Inflammatory macrophage (primary cell): ENCODE measurements around the gene BCKDK.
A peak's percentile ranks its signal among the peaks of the same experiment; 100 is the strongest.

ENCODE experiments used
- DNase-seq, 2 donors: peaks; one replicate each; pipeline ENCODE4 v3.0.0-alpha.2; 2020 to 2022

Gene BCKDK

DNA sequence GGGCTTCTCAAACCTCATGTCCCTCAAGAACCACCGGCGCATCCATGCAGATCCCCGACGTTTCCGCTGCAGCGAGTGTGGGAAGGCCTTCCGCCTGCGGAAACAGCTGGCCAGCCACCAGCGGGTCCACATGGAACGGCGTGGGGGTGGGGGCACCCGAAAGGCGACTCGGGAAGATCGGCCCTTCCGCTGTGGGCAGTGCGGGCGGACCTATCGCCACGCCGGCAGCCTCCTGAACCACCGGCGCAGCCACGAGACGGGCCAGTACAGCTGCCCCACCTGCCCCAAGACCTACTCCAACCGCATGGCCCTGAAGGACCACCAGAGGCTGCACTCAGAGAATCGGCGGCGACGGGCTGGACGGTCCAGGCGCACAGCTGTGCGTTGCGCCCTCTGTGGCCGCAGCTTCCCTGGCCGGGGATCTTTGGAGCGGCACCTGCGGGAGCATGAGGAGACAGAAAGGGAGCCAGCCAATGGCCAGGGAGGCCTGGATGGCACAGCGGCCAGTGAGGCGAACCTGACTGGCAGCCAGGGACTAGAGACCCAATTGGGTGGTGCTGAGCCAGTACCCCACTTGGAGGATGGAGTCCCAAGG lies 28.1 kb upstream of the BCKDK start:
- DNase-seq: no peak

DNA sequence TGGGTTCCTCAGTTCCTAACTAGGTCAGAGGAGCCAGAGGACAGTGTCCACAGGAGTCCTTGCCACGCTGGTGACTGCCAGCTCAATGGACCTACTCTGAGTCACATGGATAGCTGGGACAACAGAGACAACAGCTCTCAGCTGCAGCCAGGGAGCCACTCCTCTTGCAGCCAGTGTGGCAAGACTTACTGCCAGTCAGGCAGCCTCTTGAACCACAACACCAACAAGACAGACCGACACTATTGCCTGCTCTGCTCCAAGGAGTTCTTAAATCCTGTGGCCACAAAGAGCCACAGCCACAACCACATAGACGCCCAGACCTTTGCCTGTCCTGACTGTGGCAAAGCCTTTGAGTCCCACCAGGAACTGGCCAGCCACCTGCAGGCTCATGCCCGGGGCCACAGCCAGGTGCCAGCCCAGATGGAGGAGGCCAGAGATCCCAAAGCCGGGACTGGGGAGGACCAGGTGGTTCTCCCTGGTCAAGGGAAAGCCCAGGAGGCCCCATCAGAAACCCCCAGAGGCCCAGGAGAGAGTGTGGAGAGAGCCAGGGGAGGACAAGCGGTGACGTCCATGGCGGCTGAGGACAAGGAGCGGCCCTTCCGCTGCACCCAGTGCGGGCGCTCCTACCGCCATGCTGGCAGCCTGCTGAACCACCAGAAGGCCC lies 27.3 kb upstream of the BCKDK start:
- DNase-seq: no peak

DNA sequence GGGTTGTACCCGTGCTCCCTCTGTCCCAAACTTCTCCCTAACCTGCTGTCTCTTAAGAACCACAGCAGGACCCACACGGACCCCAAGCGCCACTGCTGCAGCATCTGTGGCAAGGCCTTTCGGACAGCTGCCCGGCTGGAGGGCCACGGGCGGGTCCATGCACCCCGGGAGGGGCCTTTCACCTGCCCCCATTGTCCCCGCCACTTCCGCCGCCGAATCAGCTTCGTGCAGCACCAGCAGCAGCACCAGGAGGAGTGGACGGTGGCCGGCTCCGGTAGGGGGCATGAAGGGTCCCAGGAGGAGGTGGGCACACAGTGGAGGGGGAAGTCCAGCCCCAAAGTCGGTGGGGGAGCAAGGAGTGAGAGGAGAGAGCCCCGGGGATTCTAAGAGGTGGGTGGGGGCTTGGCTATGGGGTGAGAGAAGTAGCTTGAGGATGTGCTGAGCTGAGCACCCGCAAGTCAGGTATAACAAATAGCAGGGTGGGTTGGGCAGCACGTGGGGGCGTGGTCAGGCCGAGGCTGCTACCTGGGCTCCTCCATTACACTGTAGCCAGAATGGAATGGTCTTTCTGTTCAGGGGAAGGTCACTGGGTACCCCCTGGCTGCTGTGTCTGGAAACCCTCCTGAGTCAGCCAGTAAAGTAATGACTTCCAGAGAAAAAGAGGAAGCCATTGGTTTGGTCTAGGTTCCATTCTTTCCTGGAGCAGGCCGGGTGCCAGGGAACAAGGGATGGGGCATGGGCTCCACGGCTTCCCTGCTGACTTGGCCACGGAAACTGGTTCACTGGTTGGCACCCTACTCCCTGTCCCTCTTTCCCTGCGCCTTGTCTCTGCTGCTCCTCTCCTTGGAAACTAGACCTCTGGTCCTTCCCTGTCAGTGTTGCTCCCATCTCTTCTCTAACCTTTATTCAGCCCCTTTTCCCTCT lies 26.5 kb upstream of the BCKDK start:
- DNase-seq: peak; percentile 4

DNA sequence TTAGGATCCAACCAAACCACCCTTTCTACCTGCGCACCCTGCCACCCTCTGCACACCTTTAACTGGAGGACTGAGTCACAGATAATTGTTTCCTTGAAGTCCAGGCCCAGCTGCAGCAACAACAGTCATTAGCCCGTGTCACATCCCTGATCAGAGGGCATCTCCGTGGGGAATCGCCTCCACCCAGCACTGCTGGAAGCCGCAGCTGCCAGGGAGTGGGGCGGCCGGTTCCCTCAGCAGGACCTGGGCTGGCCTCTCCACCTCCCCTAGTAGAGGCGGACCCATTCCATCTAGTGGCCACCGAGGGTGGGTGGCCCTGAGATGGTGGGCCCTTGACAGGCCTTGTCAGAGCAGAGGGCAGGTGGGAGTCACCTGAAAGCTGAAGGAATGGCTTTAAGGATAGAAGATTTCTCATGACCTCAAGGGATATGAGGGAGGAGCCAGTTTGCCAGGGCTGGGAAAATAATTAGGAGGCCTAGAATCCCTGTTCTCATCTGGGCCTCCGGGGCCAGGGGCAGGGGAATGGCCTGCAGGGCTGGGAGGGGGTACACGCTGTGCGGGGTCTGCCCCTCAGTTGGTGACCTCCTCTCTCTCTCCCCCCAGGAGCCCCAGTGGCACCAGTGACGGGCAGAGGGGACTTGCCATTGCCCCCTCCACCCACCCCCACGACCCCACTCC lies 25.7 kb upstream of the BCKDK start:
- no peak for DNase-seq

DNA sequence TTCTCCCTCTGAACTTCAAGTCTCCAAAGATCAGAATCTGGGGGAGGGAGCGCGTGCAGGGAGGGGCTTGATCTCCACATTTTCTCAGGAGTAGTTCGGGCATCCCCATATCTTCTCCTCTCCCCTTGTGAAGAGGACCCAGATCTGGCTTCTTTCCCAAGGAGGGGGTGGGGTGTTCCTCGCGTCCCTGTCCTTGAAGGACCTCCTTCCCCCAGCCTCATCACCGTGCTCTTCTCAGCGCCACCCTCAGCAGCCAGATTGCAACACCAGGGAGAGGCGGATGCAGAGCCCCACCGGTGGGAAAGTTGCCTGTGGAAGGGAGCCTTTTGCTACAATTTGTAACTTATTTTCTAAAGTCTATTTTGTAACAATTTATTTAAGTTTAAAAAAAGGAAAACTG lies 25.1 kb upstream of the BCKDK start:
- no peak for DNase-seq

DNA sequence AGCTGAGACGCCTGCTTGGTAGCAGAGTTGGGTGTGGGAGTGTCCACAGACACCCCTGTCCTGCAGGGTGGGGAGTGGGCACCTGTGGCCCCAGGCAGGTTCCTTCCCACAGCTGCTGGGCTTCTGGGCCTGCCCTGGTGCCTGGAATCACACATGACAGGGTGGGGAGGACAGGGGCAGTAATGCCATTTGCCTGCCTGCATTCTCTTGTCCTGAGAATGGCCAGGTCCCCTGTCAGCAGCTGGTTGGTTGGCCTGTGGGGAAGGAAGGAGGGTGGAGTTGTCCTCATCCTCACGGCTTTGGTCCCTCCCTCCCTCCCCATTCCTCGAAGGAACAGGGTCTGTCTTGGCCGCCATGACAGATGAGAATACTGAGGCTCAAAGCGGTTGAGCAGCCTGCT lies 24.6 kb upstream of the BCKDK start:
- DNase-seq: no peak

DNA sequence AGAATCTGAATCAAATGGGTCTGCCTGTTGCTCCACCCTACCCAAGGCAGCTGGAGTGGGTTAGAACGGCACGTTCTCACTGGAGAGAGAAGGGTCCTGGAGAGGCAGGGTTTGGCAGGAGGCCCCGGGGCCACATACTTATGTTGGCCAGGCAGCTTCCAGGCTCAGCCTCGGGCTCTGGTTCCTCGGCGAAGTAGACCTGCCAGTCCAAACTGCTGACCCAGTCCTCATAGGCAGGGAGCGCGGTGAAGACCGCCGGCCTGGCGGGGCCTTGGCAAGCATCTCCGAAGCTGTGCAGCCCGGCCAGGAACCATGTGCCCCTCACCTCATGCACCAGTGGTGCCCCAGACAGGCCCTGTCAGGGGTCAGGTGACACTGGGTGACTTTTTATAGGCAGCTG lies 24.2 kb upstream of the BCKDK start:
- DNase-seq: no peak

DNA sequence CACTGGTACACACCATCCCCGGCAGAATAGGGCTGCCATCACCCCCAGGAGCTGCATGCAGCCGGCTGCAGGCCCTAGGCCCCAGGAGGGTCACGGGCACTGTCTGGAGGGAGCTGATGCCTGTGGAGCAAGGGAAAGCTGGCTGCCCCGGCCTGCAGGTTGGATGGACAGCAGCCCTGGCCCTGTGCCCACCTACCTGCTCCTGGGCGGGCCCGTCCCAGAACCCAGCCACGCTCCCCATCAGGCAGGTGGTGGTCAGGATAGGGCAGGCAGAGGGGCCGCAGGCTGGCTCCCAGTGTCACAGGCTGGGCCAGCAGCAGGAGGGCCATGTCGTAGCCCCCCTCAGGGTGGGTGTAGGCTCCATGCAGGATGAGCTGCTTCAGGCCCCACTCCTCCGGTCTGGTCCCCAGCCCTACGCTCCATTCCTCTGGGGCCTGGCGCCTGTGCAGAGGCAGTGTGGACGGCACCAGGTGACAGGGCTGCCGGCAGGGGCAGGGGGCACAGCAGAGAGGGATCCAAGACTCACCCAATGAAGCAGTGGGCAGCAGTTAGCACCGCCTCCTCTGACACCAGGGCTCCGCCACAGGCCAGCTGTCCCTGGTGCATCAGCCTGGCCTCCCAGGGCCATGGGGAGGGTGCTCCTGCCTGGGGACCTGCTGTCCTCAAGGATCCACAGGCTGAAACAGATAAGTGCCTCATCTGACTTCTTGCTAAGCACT lies 23.4 kb upstream of the BCKDK start:
- DNase-seq: no peak

DNA sequence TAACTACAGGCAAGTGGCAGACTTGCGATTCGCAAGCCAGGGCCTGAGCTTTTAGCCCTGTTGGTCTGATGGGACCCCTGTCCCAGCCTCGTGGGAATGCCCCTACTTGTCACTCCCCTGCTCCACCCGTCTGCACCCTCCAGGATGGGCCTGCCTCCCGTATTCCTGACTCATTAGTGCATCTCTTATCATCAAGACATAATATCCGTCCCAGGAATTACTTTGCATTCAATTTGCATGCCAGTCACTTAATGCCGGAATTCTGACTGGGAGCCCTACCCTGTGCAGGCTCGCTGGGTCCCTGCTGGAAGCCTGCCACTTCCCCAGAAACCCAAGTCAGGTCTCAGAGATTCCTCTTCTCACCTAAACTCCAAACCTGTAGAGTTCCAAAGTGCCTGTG lies 22.8 kb upstream of the BCKDK start:
- DNase-seq: no peak

DNA sequence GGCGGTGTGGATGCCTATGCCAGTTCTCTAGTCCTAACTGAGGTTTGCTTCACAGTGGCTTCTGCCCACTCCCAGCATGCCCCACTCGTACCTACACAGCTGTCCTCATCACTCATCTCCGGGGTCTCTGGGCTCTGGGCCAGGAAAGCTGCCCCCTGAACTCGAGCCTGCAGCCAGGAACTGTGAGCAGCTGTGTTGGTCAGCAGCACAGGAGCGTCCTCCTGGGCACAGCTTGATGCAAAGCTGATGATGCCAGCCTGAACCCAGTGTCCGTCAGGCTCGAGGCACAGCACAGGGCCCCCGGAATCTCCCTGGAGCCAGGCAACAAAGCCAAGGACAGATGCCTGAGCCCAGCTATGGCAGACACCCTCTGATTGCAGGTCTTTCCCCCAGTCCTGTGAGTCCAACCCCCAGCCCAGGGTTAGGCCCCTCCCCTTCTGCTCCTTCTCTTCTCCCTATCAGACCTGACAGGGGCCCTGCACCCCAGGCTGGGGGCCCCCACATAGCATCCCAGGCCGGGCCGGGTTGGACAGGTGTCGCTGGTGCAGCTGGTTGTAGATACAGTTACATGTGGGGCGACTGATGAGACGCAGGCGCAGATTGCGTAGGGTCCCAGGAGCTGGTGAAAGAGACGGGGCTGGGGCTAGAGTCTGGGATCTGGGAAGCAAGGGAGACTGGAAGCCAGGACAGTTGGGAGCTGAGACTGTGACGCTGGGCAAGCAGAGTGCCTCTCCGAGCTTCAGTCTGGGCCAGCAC lies 22.1 kb upstream of the BCKDK start:
- DNase-seq: no peak

DNA sequence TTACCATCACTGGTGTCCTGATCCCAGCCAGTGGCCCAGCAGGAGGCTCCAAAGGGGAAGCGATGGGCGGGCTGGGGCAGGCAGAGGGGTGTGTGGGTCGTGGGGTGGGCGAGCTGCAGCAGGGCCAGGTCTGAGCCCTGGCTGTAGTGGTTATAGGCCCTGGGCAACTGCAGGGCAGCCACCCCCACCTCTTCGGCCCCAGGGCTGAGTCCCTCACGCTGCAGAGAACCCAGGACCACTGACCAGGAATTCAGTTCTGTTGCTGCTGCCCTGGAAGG lies 21.6 kb upstream of the BCKDK start:
- DNase-seq: no peak

DNA sequence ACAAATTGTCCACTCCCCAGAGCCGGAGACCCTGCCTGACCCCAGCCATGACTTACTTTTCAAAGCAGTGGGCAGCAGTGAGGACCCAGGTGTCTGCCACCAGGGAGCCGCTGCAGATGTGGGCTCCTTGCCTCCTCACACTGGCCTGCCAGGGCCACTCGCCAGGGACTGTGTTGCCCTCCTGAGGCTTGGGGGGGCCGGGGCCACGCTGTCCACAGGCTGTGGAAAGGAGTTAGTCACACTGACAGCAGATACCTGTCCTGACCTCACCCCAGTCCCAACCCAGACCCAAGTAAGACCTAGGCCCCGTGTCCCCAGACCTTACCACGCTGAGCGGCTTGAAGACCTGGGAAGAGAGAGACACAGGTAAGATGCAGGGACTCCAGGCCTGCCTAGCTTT lies 20.7 kb upstream of the BCKDK start:
- DNase-seq: no peak

DNA sequence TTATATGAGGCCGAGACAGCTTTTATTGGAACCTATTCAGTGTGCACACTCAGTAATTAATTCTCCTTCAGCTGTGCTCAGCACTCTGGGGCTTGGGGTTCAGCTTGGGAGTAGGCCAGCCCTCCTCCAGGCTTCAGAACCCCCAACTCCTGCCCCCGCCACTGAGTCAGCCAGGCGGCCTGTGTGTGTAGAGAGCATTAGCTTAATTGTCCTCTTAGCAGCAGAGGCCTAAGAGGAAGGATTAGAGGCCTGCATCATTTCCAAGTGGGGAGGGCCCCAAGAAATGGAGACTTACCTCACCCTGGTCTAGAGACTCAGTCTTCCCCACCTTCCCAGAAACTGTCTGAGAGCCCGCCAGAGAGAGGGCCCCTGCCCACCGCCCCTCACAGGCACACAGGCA lies 20.2 kb upstream of the BCKDK start:
- no peak for DNase-seq

DNA sequence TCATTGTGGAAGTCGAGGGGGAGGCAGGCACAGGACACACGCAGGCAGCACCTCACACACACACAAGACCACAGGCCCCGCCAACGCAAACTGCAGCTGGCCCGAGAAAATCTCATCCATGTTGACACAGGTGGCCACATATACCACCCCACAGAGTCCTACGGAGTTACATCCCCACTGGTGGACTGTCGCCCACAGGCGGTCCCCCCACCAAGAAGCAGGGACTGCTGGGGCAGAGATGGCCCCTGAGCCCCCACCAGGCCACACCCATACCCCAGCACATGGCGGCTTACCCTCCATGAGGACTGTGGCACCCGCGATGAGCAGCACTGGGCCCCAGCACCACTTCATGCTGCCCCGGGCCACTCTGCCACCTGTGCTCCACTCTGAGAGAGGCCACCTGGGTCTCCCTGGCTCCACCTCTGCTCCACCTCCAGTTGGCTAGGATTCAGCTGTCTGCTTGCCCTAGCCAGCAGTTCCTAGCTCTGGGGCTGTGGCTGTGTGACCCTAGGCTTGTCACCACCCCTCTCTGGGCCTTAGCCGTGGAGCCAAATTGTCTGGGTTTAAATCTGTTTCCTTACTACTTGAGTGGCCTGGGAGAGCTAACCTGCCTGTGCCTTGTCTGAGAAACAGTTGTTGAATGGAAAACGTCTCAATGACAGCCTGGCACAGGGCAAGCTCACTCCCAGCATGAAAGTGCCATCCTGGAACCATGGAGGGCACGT lies 19.6 kb upstream of the BCKDK start, which contains the start of gene PRSS53:
Gene PRSS53, minus strand, starts transcription at position 485 of the 725 bp plus-strand sequence. Its CDS starts 134 bp downstream, at position 351.
- DNase-seq: no peak

DNA sequence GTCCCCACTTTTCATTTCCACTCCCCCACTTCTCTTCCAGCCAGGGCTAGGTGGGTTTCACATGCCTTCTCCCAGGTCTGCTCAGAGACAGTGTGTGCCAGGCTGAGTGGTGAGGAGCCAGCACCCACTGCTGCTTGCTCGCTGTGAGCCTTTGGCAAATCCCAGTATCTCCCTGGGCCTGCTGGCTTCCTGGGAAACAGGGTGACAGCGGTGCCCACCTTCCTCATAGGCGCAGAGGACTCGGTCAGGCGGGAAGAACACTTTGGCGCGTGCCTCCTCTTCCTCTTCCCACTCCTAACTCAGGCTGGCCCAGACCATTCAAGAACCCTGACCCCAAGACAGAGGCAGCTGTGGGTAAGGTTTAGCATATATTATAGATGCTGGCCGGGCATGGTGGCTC lies 19.0 kb upstream of the BCKDK start:
- DNase-seq: no peak

DNA sequence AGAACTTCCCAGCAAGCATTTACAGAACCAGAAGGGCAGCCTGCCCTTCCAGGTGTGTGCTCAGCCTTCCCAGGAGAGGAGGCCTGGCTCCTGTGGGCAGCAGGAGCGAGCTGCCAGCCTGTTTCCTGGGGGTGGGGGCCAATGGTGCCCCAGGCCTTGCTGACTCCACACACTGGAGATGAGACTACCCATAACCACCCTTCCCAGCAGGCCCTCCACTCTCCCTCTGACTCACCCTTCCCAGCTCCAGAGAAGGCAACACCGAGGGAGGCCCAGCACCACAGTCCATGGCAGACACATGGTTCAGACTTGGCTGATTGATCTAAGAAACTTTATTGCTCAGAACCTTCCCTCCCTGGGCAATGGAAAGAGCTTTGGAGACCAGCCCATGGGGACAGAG lies 17.6 kb upstream of the BCKDK start:
- no peak for DNase-seq

DNA sequence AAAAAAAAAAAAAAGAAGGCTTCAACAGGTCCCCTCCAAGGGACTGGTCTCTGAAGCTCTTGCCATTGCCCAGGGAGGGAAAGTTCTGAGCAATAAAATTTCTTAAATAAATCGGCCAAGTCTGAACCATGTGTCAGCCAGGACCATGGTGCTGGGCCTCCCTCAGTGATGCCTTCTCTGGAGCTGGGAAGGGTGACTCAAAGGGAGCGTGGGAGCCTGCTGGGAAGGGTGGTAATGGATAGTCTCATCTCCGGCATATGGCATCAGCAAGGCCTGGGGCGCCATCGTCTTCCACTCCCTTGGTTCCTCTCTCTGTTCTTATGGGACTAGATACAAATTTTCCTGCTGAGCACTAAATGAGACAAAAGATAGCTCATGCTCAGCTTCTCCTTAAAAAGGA lies 15.9 kb upstream of the BCKDK start:
- DNase-seq: no peak

DNA sequence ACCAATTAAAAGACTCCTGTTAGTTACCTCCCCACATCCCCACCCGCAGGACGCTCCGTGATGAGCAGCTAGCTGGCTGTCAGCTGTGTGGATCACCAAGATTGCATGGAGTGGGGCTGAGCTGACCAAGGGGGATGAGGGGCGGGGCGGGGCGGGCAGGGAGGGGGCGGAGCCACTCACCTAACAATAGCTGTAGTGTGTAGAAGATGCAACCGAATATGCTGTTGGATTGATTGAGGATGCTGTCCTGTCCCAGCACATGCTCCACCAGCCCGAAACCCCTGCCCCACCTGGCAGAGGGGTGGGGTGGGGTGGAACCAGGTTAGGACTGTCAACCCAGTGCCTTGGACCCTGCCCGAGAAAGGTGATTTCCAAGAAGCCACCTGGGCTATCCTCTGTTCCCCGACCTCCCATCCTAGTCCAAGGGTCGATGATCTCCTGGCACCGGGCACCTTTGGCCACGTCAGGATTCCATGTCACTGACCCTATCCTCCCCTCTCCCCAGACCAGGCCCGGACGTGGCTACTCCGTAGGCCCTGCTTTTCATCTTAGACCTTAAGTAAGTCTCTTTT lies 15.0 kb upstream of the BCKDK start:
- no peak for DNase-seq

DNA sequence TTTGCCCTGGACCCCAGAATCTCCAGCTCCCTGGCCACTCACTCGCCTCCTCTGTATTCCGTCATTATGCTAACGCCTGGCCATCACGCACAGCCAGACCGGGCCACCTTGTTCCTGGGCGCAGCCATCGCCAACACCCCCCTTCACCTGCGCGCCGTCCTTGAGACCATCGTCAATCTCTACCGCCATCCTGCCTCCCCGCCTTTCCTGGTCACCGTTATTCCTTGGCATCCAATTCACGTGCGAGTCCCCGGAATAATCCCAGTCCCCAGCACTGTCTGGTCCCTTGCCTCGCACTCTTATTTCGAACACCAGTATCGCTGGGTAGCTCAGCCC lies 14.1 kb upstream of the BCKDK start:
- no peak for DNase-seq

DNA sequence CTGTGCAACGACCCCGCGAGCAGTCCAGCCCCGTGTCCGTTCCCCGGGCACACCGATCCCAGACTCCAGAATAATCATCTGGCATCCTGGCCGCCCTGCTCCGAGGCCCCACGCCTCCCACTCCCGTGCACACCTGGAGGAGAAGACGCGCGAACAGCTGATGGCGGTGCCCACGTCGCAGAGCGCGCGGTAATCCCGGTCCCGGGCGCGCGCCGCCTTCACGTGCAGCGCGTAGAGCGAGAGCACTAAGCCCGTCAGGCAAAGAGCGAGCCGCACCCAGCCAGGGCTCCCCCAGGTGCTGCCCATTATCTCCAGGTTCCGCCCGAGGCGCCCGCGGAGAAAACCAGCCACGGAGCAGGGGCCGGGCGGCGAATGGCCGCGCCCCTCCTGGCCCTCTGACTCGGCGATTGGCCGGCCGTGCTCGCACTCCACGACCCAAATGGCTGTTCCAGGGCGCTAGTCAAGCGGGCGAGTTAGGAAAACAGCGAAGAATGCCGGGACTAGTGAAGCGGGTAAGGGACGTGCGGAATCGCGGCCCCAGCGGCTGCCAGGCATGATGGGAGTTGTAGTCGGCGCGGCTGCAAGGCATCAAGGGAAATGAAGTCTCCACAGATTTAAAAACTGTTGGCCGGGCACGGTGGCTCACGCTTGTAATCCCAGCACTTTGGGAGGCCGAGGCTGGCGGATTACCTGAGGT lies 13.6 kb upstream of the BCKDK start, which contains the start of gene VKORC1:
Gene VKORC1, minus strand, starts transcription at position 374 of the 697 bp plus-strand sequence. Its CDS starts 68 bp downstream, at position 306.
- DNase-seq: peak; percentile 98
